ENCODE measurements around the gene TBC1D22A. TPM values are rescaled to one million over a fixed set of nuclear protein-coding genes. Genes with fewer than 3 reads are reported as not detected.

The TBC1D22A gene
- total RNA-seq, 1 experiment from 2014 or later = 32.6 TPM

- no peak for TF ChIP-seq CTCF (IDR thresholded peaks at IDR 0.05; ENCODE audit: insufficient read depth in 1 of 2, low read depth in 1 of 2, low read length in 1 of 2, severe bottlenecking in 1 of 2, unreplicated experiment in 1 of 2)
- Histone ChIP-seq H3K9me3 (no peaks in the 10 kb centered on the region), H3K4me3 (ENCODE audit: low read depth, low read length) (no peak overlapping the region), H3K27me3 (replicated peaks; ENCODE audit: control insufficient read depth, insufficient read depth, low read length) (no peaks in the 10 kb centered on the region), H3K4me1 (no peaks in the 10 kb centered on the region), H3K36me3 (ENCODE audit: control insufficient read depth, insufficient read depth, low read length) (no peaks in the 10 kb centered on the region)
- CTCF ChIA-PET = no interaction called here
- no peak for DNase-seq
- Mint-ChIP-seq H3K9me3 (ENCODE audit: unreplicated experiment) (no peaks in the 10 kb centered on the region), H3K36me3 (ENCODE audit: insufficient read depth, unreplicated experiment) (peaks cover 17% of the 10 kb centered on the region), H3K4me3 (ENCODE audit: unreplicated experiment) (no peak overlapping the region), H3K27me3 (ENCODE audit: insufficient read depth, unreplicated experiment) (no peaks in the 10 kb centered on the region), H3K27ac (ENCODE audit: unreplicated experiment) (no peak overlapping the region), H3K4me1 (ENCODE audit: low read depth, unreplicated experiment) (no peaks in the 10 kb centered on the region)
- BruUV-seq (replicated peaks) = no TSS peak
- POLR2A ChIA-PET = no interaction called here
- intact Hi-C loops (cut with micrococcal nuclease; ENCODE audit: unreplicated experiment) = no loop called here
These were observed 306.2 kb downstream of the TBC1D22A start for GRCh38 chr22:47068626-47068996.

GRCh38 chr22:47069270-47069669, 306.8 kb downstream of the TBC1D22A start:
- Histone ChIP-seq H3K4me3 (ENCODE audit: low read depth, low read length) (no peak overlapping the region), H3K36me3 (ENCODE audit: control insufficient read depth, insufficient read depth, low read length) (no peaks in the 10 kb centered on the region), H3K27me3 (replicated peaks; ENCODE audit: control insufficient read depth, insufficient read depth, low read length) (no peaks in the 10 kb centered on the region), H3K4me1 (no peaks in the 10 kb centered on the region), H3K9me3 (no peaks in the 10 kb centered on the region; the same call in 1 of the 2 replicates)
- Mint-ChIP-seq H3K9me3 (ENCODE audit: unreplicated experiment) (no peaks in the 10 kb centered on the region), H3K27me3 (ENCODE audit: insufficient read depth, unreplicated experiment) (no peaks in the 10 kb centered on the region), H3K4me3 (ENCODE audit: unreplicated experiment) (no peak overlapping the region), H3K27ac (ENCODE audit: unreplicated experiment) (no peak overlapping the region), H3K36me3 (ENCODE audit: insufficient read depth, unreplicated experiment) (peaks cover 21% of the 10 kb centered on the region), H3K4me1 (ENCODE audit: low read depth, unreplicated experiment) (no peaks in the 10 kb centered on the region)
- ChIA-PET CTCF (no interaction called here), POLR2A (no interaction called here)
- no peak for TF ChIP-seq CTCF (IDR thresholded peaks at IDR 0.05; ENCODE audit: insufficient read depth in 1 of 2, low read depth in 1 of 2, low read length in 1 of 2, severe bottlenecking in 1 of 2, unreplicated experiment in 1 of 2)
- BruUV-seq (replicated peaks) = no TSS peak
- intact Hi-C loops (cut with micrococcal nuclease; ENCODE audit: unreplicated experiment) = no loop called here
- no peak for DNase-seq

- peaks cover 8% of the 10 kb centered on the region for H3K9me3 ChIP-seq
- H3K9me3 Mint-ChIP-seq (ENCODE audit: unreplicated experiment) = peaks cover 13% of the 10 kb centered on the region
- no peak overlapping the region for H3K4me3 Mint-ChIP-seq (ENCODE audit: unreplicated experiment)
- no peak for DNase-seq
- POLR2A ChIA-PET = no interaction called here
- BruUV-seq (replicated peaks) = no TSS peak
- H3K4me1 Mint-ChIP-seq (ENCODE audit: low read depth, unreplicated experiment) = no peaks in the 10 kb centered on the region
- no peak for TF ChIP-seq CTCF (IDR thresholded peaks at IDR 0.05; ENCODE audit: insufficient read depth in 1 of 2, low read depth in 1 of 2, low read length in 1 of 2, severe bottlenecking in 1 of 2, unreplicated experiment in 1 of 2)
- no peak overlapping the region for H3K27ac Mint-ChIP-seq (ENCODE audit: unreplicated experiment)
- H3K4me1 ChIP-seq = no peaks in the 10 kb centered on the region
- H3K27me3 Mint-ChIP-seq (ENCODE audit: insufficient read depth, unreplicated experiment) = no peaks in the 10 kb centered on the region
- H3K4me3 ChIP-seq (ENCODE audit: low read depth, low read length) = no peak overlapping the region
- intact Hi-C loops (cut with micrococcal nuclease; ENCODE audit: unreplicated experiment) = no loop called here
- CTCF ChIA-PET = no interaction called here
- H3K27me3 ChIP-seq (replicated peaks; ENCODE audit: control insufficient read depth, insufficient read depth, low read length) = no peaks in the 10 kb centered on the region
- H3K36me3 Mint-ChIP-seq (ENCODE audit: insufficient read depth, unreplicated experiment) = peaks cover 17% of the 10 kb centered on the region
- no peaks in the 10 kb centered on the region for H3K36me3 ChIP-seq (ENCODE audit: control insufficient read depth, insufficient read depth, low read length)
These were observed 308.8 kb downstream of the TBC1D22A start for GRCh38 chr22:47071078-47071806.
